Measurements from ENCODE around the gene TMEM132E.

TMEM132E gene

GRCh38 chr17:34635876-34636275 lies 56.5 kb downstream of the TMEM132E start:
- no peak for DNase-seq (ENCODE audit: low spot score)

- no peak for DNase-seq (ENCODE audit: low spot score)
These were observed 57.7 kb downstream of the TMEM132E start for GRCh38 chr17:34637041-34637547.

- DNase-seq (ENCODE audit: low spot score): peak; percentile 36
These were observed 58.5 kb downstream of the TMEM132E start for GRCh38 chr17:34637548-34638525.

DNA sequence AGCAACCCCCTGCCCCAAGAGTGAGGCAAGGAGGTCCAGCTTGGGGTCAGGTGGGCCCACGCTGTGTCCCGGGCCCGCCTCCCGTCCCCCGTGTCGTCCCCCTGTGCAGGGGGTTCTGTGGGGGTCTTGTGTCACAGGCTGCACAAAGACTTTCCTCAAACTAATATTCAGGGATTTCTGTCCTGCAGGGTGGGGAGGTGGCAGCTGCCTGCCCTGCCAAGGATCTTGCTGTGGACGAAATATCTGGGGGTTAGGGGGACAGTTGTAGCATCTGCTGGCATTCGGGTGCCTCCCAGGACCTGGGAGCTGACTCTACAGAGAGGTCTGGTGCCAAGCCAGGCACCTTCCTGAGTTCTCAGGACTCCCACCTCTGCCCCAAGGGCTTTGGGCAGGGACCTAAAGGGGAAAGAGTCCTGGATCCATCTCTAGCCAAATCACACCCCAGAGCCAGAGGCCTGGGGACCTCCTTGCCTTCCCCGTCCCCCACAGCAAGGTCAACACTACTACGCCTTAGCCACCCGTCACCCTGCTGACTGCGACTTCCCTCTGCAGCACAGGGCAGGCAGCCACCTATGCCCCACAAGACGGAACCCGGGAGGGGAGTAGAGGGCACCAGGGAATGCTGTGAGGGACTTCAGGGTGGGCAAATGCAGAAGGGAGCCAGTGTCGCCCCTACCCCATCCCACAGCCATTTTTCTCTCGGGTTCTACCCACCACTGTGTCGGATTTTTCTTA lies 59.3 kb downstream of the TMEM132E start:
- no peak for DNase-seq (ENCODE audit: low spot score)

GRCh38 chr17:34639706-34640425 lies 60.5 kb downstream of the TMEM132E start:
- no peak for DNase-seq (ENCODE audit: low spot score)

DNA sequence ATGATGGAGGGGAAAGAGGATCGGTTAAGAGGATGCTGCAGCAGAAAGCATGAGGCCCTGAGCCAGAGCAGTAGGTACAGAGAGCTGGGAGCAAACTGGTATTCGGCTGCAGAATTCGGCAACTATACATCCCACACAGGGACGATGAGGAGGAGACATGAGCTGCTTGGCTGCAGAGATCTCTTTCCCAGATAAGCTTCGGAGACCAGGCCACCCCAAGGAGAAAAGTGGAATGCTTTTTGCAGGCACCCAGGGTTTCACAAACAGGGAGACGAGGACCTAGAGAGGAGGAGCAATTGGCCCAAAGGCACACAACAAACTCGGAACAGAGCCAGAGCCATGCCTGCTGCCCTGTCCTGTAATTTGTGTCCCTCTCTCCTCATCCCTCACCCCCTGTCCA lies 62.0 kb downstream of the TMEM132E start:
- no peak for DNase-seq (ENCODE audit: low spot score)

DNA sequence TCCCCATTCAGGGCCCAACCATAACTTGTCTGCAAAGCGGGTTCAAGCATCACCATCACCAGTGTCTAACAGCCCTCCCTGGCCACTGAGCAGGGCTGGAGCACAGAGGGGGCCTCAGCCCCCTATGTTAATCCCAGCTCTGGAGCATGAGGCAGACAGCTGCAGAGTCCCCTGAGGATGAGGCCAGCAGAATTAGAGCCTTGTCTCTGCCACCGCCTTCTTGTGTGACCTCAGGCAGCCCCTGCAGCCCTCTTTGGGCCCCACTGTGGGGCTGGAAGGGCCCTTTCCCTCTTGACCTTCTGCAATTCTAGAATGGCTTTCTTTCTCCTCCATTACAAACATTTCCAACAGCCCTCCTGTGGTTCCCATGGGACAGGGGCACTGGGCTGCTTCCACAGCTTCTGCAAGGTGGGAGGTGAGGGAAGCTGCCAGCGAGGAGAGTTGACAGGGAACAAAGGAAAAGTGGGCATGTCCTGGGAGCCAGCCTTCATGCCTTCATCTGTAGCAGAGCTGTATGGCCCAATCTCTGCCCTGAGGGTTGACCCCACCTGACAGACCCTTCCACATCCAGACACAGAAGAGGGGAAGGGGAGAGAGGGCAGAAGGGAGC lies 65.7 kb downstream of the TMEM132E start:
- DNase-seq (ENCODE audit: low spot score): no peak

GRCh38 chr17:34645594-34645993 lies 66.2 kb downstream of the TMEM132E start:
- no peak for DNase-seq (ENCODE audit: low spot score)

GRCh38 chr17:34647511-34647910 lies 68.1 kb downstream of the TMEM132E start:
- no peak for DNase-seq (ENCODE audit: low spot score)

DNA sequence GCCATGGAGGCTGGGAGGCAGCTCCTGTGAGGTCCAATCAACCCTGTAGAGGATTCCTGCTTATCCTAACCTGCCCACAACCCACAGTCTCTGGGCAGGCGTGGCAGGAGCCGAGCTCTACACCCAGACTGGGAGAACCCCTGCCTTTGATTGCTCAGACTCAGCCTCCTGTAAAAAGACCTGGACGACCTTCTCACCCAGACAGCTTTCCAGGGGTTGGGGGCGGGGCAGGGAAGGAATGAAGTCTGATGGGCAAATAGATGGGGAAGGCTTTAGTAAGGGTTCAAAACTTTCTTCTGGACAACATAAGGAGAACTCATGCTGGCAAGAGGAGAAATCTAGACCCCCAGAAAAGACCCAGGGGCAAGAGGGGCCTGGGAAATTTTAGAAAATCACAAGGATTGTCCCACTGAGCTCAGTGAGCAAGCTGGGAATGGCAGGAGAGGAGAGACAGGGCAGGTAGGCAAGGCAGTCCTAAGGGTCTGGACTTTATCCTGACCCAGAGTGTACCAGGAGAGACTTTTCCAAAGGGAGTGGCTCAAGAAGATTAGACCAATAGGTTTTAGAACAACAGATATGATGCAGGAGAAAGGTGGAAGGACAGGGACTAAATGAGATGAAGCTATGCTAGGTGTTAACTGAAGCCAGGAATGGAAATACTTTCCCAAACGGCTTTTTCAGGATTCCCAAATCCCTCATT lies 70.8 kb downstream of the TMEM132E start:
- DNase-seq (ENCODE audit: low spot score): no peak

DNA sequence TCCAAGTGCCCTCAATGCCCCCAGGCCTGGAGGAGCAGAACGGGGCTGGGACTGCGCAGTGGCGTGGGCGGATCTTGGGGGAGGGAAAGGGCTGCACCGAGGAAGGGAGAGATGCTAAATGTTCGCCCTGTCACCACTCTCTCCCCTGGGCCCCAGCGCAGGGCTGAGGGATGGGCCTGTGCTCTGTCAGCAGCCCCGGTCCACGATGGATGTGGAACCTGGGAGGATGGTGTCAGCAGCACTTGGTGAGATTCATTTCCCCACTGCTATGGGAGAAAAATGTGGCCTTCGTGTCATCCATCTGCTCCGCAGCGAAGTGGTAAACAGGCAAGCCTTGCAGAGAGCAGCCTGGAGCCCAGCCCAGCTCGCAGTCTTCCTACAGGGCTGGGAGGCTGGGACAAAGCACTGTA lies 72.0 kb downstream of the TMEM132E start:
- no peak for DNase-seq (ENCODE audit: low spot score)

DNA sequence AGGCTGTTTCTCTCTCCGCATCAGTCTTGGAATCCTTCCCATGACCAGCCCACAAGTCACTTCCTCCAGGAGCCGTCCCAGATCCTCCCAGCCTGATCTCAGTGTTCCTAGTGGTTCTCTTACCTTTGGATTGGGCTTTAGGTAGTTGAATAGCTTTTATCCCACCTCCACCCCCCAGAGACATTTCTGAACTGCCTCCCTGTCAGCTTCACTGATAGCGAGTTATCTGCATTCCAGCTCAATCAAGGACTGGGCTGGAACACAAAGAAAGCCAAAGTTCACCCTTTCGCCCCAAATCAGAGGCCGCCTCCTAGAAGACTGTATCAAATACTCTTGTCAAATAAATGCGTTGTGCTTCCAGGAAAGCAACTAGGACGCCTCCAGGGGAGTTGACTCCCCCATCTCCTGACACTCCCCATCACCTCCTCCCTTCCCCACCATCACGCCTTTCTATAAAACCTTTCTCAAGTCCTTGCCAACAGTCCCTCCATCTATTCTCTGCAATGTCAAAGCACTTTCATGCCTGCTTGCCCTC lies 72.7 kb downstream of the TMEM132E start:
- DNase-seq (ENCODE audit: low spot score): no peak

GRCh38 chr17:34653511-34653910 lies 74.1 kb downstream of the TMEM132E start:
- DNase-seq (ENCODE audit: low spot score): no peak

- no peak for DNase-seq (ENCODE audit: low spot score)
These were observed 75.0 kb downstream of the TMEM132E start for GRCh38 chr17:34654276-34654880.

DNA sequence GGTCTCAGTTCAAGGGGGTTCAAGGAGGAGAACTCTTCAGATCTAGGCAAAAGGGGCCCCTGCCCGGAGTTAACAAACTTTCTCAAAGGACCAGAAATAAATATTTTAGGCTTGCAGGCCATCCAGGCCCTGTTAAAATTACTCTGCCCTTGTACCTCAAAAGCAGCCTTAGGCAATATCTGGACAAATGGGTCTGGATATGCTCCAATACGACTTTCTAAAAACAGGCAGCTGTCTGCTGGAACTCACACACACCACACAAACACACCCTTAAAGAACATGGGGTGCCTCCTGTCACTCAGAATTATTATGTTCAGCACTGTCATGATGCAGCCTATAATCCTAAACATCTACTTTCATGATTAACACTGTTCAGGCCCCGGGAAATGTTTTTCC lies 75.5 kb downstream of the TMEM132E start:
- no peak for DNase-seq (ENCODE audit: low spot score)

DNA sequence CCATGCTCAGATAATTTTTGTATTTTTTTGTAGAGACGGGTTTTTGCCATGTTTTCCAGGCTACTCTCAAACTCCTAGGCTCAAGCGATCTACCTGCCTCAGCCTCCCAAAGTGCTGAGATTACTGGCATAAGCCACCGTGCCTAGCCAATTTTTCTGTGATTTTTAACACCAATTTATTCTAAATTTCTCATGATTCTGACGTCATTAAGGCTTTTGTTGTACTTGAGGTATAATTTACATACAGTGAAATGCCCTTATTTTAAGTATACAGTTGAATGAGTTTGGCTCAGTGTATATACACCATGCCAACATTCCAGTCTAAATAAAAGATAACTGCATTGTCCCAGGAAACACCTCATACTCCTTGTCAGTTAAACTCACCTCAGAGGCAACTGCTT lies 77.4 kb downstream of the TMEM132E start:
- DNase-seq (ENCODE audit: low spot score): no peak

GRCh38 chr17:34658811-34659560 lies 79.6 kb downstream of the TMEM132E start:
- DNase-seq (ENCODE audit: low spot score): no peak

DNA sequence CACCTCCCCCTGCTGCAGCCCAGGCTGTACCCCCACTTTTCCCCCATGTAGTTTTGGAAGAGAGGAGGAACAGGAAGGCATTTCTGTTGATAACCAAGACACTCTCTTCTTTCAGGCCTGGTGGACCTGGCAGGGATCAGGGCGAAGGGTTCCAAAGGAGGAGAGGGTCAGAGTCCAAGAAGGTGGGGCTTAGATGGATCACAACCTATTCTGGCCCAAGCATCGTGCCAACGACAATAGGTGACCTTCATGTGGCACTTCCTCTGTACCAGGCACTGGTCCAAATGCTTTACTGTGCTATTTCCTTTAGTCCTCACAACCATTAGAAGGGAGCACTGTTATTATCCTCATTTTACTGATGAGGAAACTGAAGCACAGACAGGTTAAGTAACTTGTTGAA lies 84.3 kb downstream of the TMEM132E start:
- no peak for DNase-seq (ENCODE audit: low spot score)

GRCh38 chr17:34665150-34665806 lies 85.9 kb downstream of the TMEM132E start:
- DNase-seq (ENCODE audit: low spot score): no peak
